Fibroblast of the aortic adventitia (primary cell): ENCODE results near the gene AQP5. TPM values are rescaled to one million over a fixed set of nuclear protein-coding genes. Genes with fewer than 3 reads are reported as not detected.

ENCODE experiments used
- DNase-seq: peaks from one replicate; pipeline ENCODE4 v3.0.0-alpha.2; 2010; ENCODE audit warnings: low read depth
- H3K4me3 ChIP-seq: 2 replicates; pipeline ENCODE4 v1.5.1; 2011; ENCODE audit warnings: low read depth, mild to moderate bottlenecking, control low read depth, low read length, moderate library complexity
- total RNA-seq: library from RNA; depleted of rRNA; stranded (reverse); fragments of >200 nt; gene quantifications from 2 replicates; pipeline ENCODE4 v1.2.3, GENCODE V29; 2012; ENCODE audit warnings: low replicate concordance
- TF ChIP-seq, protein P1 (sequence below): IDR thresholded peaks from 2 replicates; pipeline ENCODE4 v1.5.1; 2011; ENCODE audit warnings: mild to moderate bottlenecking, low read length, control low read depth, inconsistent platforms; ENCODE audit not compliant: insufficient read depth

Gene AQP5
- total RNA-seq, 1 donor, result 0.72 TPM

DNA sequence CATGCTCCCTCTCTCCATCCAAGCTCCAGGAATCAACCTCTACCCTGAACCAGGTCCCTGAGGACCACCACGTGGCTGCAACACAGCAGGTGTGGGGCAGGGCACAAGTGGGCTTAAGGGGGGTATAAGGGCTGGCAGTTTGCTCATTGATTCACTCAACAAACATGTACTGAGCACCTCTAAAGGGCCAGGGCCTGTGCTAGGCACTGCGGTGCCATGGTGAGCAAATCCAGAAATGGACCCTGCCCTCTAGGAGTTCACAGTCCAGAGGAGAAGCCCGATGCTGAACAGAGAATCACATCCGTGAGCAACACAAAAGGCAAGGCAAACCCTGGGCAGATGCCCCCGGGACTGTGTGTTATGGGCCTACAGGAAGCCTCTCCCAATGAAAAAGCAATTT lies 17.6 kb upstream of the AQP5 start:
- DNase-seq, result no peak
- H3K4me3 ChIP-seq, result no peak overlapping the region
- TF ChIP-seq, protein P1, sequence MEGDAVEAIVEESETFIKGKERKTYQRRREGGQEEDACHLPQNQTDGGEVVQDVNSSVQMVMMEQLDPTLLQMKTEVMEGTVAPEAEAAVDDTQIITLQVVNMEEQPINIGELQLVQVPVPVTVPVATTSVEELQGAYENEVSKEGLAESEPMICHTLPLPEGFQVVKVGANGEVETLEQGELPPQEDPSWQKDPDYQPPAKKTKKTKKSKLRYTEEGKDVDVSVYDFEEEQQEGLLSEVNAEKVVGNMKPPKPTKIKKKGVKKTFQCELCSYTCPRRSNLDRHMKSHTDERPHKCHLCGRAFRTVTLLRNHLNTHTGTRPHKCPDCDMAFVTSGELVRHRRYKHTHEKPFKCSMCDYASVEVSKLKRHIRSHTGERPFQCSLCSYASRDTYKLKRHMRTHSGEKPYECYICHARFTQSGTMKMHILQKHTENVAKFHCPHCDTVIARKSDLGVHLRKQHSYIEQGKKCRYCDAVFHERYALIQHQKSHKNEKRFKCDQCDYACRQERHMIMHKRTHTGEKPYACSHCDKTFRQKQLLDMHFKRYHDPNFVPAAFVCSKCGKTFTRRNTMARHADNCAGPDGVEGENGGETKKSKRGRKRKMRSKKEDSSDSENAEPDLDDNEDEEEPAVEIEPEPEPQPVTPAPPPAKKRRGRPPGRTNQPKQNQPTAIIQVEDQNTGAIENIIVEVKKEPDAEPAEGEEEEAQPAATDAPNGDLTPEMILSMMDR, result no peak

- TF ChIP-seq, protein P1, result no peak
- no peak for DNase-seq
Observed at GRCh38 chr12:49944718-49945117, 17.0 kb upstream of the AQP5 start.

DNA sequence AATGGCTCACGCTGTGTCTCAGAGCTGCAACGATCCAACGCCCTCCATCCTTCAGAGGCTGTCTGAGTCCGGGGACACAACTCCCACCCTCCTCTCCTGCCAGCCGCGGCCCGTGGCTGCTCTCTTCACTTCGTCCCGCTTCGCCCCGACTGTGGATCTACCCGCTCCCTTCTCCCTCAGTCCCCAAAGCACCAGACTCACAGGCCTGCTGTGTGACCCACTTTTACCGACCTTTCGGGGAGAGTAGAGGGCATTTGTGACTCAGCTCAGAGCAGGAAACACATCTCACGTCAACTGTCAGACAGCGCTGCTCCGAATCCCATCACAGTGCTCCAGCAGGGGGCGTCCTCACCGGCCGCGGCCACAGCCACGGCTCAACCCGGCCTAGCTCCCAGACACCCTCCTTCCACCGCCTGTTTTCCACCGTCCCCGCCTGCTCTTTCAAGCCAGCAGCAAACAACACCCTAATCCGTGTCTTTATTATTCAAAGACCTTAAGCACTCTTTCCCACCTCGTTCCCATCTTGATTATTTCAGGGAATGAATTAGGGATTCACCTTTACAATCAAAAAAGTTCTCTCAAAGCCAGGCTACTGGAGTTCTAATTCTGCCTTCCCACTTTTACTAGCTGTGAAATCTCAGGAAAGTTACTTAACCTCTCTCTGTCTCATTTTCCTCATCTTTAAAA lies 16.1 kb upstream of the AQP5 start:
- TF ChIP-seq, protein P1, result peak; percentile 91
- peak; percentile 69 for DNase-seq
- H3K4me3 ChIP-seq, result peak overlapping the region; percentile 36

More at GRCh38 chr12:49944718-49945117, 17.0 kb upstream of the AQP5 start:
- H3K4me3 ChIP-seq, result no peak overlapping the region

GRCh38 chr12:49946086-49946485 lies 15.6 kb upstream of the AQP5 start:
- no peak for DNase-seq
- H3K4me3 ChIP-seq, result no peak overlapping the region
- TF ChIP-seq, protein P1, result no peak

DNA sequence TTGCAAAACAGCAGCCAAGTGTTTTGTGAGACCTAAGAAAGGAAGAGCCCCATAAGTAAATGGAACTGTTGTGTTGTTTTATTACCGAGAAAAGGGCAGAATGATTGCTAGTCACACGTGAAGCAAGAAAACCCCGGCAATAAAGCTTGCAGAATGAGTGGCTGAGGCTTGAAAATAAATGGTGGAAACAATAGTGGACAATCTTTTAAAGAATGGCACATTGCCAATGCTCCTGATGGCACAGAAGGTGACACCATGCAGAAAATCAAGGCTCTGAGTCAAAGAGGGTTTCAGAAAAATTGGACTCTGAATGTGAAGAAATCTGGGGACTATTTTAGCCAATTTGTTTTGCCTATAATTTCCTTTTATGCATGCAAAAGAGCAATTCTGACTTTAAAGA lies 15.2 kb upstream of the AQP5 start:
- no peak overlapping the region for H3K4me3 ChIP-seq
- no peak for DNase-seq
- TF ChIP-seq, protein P1, result no peak

DNA sequence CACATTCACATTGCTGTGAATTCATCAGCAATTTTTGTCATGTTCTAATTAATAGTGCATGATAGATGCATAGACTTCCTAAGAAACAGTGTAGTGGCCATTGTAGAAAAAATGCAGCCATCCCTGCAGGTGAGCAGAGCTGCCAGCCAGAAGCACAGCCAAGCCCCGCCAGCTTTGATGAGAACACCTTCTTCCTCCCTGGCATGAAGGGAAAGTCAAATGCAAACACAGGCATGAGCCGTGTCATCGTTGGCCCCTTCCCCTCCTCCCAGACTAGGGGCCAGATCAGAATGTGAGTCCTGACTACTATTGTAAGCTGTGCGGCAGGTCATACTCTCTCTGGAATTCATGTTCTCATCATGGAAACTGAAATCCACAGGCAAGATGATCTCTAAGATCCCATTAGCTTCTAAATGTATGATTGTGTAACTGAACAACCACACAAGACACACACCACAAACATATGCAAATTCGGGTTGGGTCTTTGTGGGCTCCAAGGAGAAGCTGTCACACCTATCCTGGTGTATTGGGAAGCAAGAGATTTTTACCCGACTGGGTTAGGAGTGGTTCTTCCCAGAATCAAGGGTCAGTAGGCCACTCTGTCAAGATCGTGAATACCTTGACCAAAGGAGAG lies 14.0 kb upstream of the AQP5 start:
- DNase-seq, result no peak
- TF ChIP-seq, protein P1, result no peak
- H3K4me3 ChIP-seq, result no peak overlapping the region
